ENCODE data around the gene NEB. TPM values are rescaled to one million over a fixed set of nuclear protein-coding genes. Genes with fewer than 3 reads are reported as not detected.
"Not testable (repeated sequence)": the region's sequence is repeated elsewhere in the genome, so short reads cannot be mapped to it uniquely, and the experiment has no call there.

The NEB gene
- total RNA-seq, 1 donor from 2014 or later, result 0.91 TPM

DNA sequence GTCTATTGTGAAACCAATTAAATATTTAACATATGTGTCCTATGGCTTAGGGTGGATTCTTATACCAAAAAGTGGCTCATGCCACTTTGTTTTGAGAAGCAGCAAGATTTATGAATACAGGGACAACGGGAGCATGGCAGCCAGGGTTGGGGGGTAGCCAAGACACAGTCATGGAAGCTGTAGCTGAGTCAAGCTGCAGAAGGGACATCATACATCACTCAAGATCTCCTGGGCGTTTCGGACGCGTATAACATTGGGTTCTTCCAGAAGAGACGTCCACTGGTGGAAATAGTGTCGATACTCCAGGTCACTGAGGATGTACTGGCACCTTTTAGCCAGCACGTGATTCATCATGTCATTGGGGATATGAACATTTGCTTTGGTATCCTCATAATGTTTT, 171.9 kb downstream of the NEB start:
- no peak for ATAC-seq
- no peak for DNase-seq (ENCODE audit: low spot score)

DNA sequence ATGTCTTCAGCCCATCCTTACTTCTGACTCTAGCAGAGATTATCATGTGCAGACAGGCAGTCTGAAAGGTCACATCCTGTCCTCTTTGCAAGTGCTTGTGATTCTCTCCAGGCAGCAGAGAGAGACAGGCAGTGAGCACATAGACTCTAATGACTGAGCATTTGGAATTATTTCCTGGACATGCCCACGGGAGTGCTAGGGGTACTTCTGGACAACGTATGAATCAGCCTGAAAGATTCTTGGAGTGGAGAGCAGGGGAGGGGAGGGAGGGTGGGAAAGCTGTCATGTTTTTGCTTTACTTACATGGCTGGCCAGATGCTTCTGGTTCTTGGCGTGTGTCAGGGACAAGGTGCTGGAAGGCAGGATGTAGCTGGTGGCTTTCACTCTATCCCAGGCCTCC, 174.0 kb downstream of the NEB start:
- ATAC-seq, result no peak
- no peak for DNase-seq (ENCODE audit: low spot score)

DNA sequence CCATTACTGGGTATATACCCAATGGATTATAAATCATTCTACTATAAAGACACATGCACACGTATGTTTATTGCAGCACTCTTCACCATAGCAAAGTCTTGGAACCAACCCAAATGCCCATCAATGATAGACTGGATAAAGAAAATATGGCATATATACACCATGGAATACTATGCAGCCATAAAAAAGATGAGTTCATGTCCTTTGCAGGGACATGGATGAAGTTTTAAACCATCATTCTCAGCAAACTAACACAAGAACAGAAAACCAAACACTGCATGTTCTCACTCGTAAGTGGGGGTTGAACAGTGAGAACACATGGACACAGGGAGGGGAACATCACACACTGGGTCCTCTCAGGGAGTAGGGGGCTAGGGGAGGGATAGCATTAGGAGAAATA, 174.8 kb downstream of the NEB start:
- not testable (repeated sequence) for DNase-seq (ENCODE audit: low spot score); ATAC-seq

DNA sequence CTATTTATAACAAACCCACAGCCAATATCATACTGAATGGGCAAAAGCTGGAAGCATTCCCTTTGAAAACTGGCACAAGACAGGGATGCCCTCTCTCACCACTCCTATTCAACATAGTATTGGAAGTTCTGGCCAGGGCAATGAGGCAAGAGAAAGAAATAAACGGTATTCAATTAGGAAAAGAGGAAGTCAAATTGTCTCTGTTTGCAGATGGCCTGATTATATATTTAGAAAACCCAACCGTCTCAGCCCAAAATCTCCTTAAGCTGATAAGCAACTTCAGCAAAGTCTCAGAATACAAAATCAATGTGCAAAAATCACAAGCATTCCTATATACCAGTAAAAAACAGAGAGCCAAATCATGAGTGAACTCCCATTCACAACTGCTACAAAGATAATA, 176.4 kb downstream of the NEB start:
- DNase-seq (ENCODE audit: low spot score); ATAC-seq: not testable (repeated sequence)

GRCh38 chr2:151556121-151556520, 178.2 kb downstream of the NEB start:
- ATAC-seq, result no peak
- no peak for DNase-seq (ENCODE audit: low spot score)

GRCh38 chr2:151552287-151552686, 182.0 kb downstream of the NEB start:
- DNase-seq (ENCODE audit: low spot score), result no peak
- ATAC-seq, result no peak

DNA sequence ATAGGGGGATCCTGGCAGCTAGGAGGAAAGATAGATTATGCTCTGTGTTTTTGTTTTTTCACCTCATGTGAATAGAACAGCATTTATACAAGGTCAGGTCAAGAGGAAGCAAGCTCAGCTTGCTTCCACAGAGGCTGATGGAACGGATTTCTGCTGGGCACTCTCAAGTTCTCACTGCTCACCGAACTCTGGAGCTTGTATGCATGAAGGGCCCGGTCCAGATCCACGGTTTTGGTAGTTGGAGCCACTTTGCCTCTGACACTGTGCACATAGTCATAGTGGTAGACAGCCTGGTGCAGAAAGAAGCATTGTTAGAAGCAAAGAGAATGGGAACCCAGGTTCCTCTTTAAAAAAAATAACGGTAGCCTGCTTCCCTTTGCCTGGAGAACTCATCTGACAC, 182.7 kb downstream of the NEB start:
- no peak for ATAC-seq
- DNase-seq (ENCODE audit: low spot score), result no peak

GRCh38 chr2:151549191-151549590, 185.1 kb downstream of the NEB start:
- DNase-seq (ENCODE audit: low spot score), result no peak
- ATAC-seq, result no peak

- no peak for ATAC-seq
- no peak for DNase-seq (ENCODE audit: low spot score)
Measured at GRCh38 chr2:151544449-151544848, 189.8 kb downstream of the NEB start.

GRCh38 chr2:151543876-151544275, 190.4 kb downstream of the NEB start:
- DNase-seq (ENCODE audit: low spot score) (no peak), ATAC-seq (no peak)

DNA sequence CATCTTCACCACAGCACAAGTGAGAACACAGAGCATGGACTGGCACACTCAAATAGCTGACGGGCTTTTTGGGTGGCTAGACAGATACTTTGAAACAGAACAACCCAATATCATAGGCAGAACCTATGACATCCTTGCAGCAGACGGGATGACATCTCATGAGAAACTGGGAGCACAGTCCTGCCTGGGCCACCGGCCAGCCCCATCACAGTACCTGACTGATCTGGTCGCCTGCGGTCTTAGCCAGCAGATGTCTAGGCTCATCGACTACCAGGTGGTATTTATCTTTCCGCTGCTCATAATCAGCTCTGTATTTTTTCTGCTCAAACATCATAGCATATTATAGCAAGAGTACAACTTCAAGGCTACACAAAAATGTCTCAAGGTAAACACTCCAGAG, 200.3 kb downstream of the NEB start:
- ATAC-seq (no peak), DNase-seq (ENCODE audit: low spot score) (no peak)

DNA sequence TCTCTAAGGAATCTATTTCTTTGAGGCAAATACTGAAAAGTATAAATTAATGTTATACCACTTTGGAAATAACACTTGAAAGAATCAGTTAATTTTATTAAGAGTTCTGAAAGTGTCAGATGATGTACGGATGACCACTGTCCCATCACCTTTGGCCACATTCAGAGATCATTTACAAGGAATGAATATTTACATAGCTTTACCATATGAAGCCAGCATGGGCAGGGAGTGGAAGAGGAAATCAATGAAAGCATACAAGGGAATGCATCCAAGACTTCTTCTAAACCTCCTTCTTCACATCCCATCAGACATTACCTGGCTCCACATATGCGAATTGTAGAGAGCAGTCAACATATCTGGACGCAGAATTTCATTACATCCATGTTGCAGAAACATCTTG, 201.1 kb downstream of the NEB start:
- no peak for ATAC-seq
- DNase-seq (ENCODE audit: low spot score), result no peak

- DNase-seq (ENCODE audit: low spot score), result no peak
- no peak for ATAC-seq
Measured at GRCh38 chr2:151526572-151527090, 207.6 kb downstream of the NEB start.

- no peak for DNase-seq (ENCODE audit: low spot score)
Measured at GRCh38 chr2:151525821-151526373, 208.4 kb downstream of the NEB start.

DNA sequence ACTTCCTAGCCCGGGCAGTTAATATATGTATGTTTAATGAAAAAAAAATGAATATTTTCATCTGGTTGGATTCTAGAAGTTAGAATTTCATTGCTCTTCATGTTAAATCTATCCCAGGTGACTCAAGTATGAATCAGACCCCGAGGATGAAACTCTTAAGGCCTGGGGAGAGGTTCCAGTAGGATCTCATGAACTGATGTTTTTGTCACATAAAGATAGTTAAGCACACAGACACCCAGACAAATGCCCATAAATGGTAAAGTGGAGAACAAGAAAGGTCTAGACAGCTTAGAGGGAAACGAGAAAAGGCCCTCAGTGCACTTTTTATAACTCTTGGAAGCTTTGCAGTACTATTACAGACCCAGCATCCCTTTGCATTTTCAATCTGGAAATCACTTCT, 210.4 kb downstream of the NEB start:
- ATAC-seq (no peak), DNase-seq (ENCODE audit: low spot score) (no peak)

More at GRCh38 chr2:151525821-151526373, 208.4 kb downstream of the NEB start:
- ATAC-seq, result no peak

DNA sequence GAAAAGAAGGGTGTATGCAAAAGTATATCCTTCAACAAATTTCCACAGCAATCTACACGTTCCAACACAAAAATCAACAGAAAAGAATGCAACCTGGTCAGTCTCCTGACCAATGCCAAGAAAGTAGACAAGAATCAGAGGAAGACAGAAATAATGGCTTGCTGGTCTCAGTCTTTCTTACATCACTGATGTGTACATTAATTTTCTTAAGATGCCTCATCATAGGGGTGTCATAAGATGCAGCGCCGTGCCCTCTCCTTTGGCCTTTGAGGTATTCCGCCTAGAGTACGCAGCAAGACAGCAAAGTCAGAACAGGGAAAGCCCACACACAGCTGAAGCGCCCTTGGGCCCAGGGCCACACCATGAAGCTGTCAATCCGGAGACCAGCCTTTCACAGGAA, 211.7 kb downstream of the NEB start:
- ATAC-seq (no peak), DNase-seq (ENCODE audit: low spot score) (no peak)

DNA sequence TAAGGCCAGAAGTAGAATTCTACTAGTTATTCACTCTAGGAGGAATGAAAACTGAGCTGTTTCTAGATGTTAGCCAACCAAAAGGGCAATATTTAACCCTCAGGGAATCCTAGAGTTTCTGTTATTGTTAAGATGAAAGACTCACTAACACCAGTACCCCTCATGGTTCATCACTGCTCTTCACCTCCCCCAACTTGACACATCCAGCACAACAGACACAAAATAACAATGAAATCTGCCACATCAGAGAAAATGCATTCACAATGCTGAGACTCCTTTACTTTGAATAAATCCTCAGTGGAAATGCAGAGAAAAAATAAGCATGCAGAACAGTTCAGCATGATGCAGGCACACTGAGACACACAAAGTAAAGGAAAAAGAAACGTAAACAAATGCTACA, 213.3 kb downstream of the NEB start:
- DNase-seq (ENCODE audit: low spot score) (no peak), ATAC-seq (no peak)

DNA sequence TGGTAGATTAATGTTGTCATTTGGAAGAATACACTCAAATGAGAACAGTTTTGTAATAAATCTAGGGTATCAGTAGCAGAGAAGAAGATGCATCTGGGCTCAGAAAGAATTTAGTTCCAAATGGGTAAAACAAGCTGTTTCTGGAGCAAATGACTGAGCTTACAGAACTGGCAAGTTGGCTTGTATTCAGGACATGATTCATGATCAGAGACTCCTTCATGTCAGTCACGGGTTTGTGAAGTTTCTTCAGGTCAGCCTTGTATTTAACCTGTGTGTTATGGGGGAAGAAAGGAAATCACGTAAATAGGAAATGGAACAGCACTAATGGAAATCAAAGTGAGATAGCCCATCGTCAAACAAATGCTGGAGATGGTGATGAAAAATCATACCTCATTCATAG, 215.5 kb downstream of the NEB start:
- ATAC-seq, result no peak

DNA sequence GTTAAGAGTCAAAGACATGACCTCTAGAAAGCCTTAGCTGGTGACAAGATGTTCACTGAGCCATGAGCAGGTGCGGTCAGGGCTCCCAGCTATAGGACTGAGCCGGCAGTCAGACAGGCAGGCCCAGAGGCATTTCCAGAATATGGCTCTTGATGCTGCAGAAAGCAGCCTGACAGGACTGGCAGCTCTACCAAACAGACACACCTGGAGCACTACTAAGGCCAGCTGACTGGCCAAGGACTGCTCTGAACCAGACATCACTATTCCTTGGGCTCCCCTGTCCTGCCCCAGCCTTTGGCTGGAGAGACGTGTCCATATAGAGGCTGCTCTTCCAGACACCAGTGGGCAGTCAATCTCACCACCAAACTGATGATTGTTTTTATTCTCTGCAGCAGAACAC, 225.8 kb downstream of the NEB start:
- no peak for DNase-seq (ENCODE audit: low spot score)
- ATAC-seq, result no peak

More for the DNA sequence above, 215.5 kb downstream of the NEB start:
- DNase-seq (ENCODE audit: low spot score), result no peak

DNA sequence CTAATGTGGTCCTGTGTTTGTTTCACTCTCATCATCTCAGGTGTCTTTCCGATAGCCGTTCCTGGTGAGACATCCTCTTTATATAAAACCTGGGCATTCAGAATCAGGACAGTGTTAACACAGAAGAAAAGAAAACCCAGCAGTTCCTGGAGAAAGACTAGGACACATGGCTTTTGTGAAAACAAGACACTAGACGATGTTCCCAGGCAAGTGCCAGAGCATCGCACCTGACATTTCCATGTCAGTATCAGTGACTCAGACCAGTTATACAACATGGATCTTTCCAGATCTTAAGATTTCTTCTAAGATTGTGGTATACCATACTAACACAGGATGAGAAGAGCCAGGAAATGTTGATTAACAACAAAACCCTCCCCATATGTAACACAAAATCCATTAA, 228.1 kb downstream of the NEB start:
- ATAC-seq (no peak), DNase-seq (ENCODE audit: low spot score) (no peak)

- ATAC-seq (no peak), DNase-seq (ENCODE audit: low spot score) (no peak)
Measured at GRCh38 chr2:151498178-151498577, 236.1 kb downstream of the NEB start.

- DNase-seq (ENCODE audit: low spot score) (no peak), ATAC-seq (no peak)
Measured at GRCh38 chr2:151491496-151491895, 242.8 kb downstream of the NEB start.

GRCh38 chr2:151490276-151490675, 244.0 kb downstream of the NEB start:
- DNase-seq (ENCODE audit: low spot score) (no peak), ATAC-seq (no peak)

Measured in left lobe of liver (tissue), 2 donors.